ENCODE results near the gene FAM184A.

FAM184A gene

GRCh38 chr6:118992186-118992795 lies 86.2 kb downstream of the FAM184A start:
- Histone ChIP-seq H3K4me1 (ENCODE audit: insufficient read depth, low read length) (no peaks in the 10 kb centered on the region), H3K27ac (ENCODE audit: low read length) (no peak overlapping the region), H2AFZ (ENCODE audit: low read depth, low read length) (no peak overlapping the region), H3K36me3 (ENCODE audit: insufficient read depth, low read length) (no peaks in the 10 kb centered on the region), H3K79me2 (ENCODE audit: insufficient read depth, low read length) (no peaks in the 10 kb centered on the region), H3K4me3 (ENCODE audit: low read depth in 1 of 2, low read length in 2 of 2) (no peak overlapping the region), H3K4me2 (ENCODE audit: insufficient read depth, low read length) (no peak overlapping the region), H3K9me3 (ENCODE audit: insufficient read depth, low read length, severe bottlenecking) (no peaks in the 10 kb centered on the region), H3K27me3 (ENCODE audit: insufficient read depth, low read length, poor library complexity) (no peaks in the 10 kb centered on the region), H4K20me1 (ENCODE audit: insufficient read depth, low read length) (no peaks in the 10 kb centered on the region), H3K9ac (ENCODE audit: low read depth, low read length) (no peak overlapping the region)
- TF ChIP-seq EZH2 (IDR thresholded peaks at IDR 0.05; ENCODE audit: borderline replicate concordance, low read depth, low read length, severe bottlenecking): no peak
- DNase-seq (no peak), ATAC-seq (ENCODE audit: insufficient read depth, low read depth) (no peak)

GRCh38 chr6:118986312-118986711 lies 92.2 kb downstream of the FAM184A start:
- H3K4me2 ChIP-seq (ENCODE audit: insufficient read depth, low read length): no peak overlapping the region
- no peak overlapping the region for H2AFZ ChIP-seq (ENCODE audit: low read depth, low read length)
- ATAC-seq (ENCODE audit: insufficient read depth, low read depth) (no peak), DNase-seq (no peak)
- TF ChIP-seq EZH2 (IDR thresholded peaks at IDR 0.05; ENCODE audit: borderline replicate concordance, low read depth, low read length, severe bottlenecking): no peak
- TF ChIP-seq CTCF (IDR thresholded peaks at IDR 0.05; ENCODE audit: borderline replicate concordance, extremely low read depth, low read length, poor library complexity, severe bottlenecking): no peak
- no peaks in the 10 kb centered on the region for H3K36me3 ChIP-seq (ENCODE audit: insufficient read depth, low read length)
- no peak overlapping the region for H3K27ac ChIP-seq (ENCODE audit: low read length)
- H3K9me3 ChIP-seq (ENCODE audit: insufficient read depth, low read length, severe bottlenecking): no peaks in the 10 kb centered on the region
- no peak overlapping the region for H3K4me3 ChIP-seq (ENCODE audit: low read depth in 1 of 2, low read length in 2 of 2)
- no peaks in the 10 kb centered on the region for H4K20me1 ChIP-seq (ENCODE audit: insufficient read depth, low read length)
- no peaks in the 10 kb centered on the region for H3K79me2 ChIP-seq (ENCODE audit: insufficient read depth, low read length)
- no peaks in the 10 kb centered on the region for H3K4me1 ChIP-seq (ENCODE audit: insufficient read depth, low read length)
- H3K27me3 ChIP-seq (ENCODE audit: insufficient read depth, low read length, poor library complexity): no peaks in the 10 kb centered on the region
- no peak overlapping the region for H3K9ac ChIP-seq (ENCODE audit: low read depth, low read length)

- Histone ChIP-seq H3K9me3 (ENCODE audit: insufficient read depth, low read length, severe bottlenecking) (no peaks in the 10 kb centered on the region), H3K4me1 (ENCODE audit: insufficient read depth, low read length) (no peaks in the 10 kb centered on the region), H3K79me2 (ENCODE audit: insufficient read depth, low read length) (no peaks in the 10 kb centered on the region), H3K36me3 (ENCODE audit: insufficient read depth, low read length) (no peaks in the 10 kb centered on the region), H3K4me2 (ENCODE audit: insufficient read depth, low read length) (no peak overlapping the region), H2AFZ (ENCODE audit: low read depth, low read length) (no peak overlapping the region), H4K20me1 (ENCODE audit: insufficient read depth, low read length) (no peaks in the 10 kb centered on the region), H3K9ac (ENCODE audit: low read depth, low read length) (no peak overlapping the region), H3K27me3 (ENCODE audit: insufficient read depth, low read length, poor library complexity) (no peaks in the 10 kb centered on the region), H3K27ac (ENCODE audit: low read length) (no peak overlapping the region), H3K4me3 (ENCODE audit: low read depth in 1 of 2, low read length in 2 of 2) (no peak overlapping the region)
- ATAC-seq (ENCODE audit: insufficient read depth, low read depth): peak; percentile 40; the same call in 1 of the 3 replicates
- TF ChIP-seq EZH2 (IDR thresholded peaks at IDR 0.05; ENCODE audit: borderline replicate concordance, low read depth, low read length, severe bottlenecking) (no peak), CTCF (IDR thresholded peaks at IDR 0.05; ENCODE audit: borderline replicate concordance, extremely low read depth, low read length, poor library complexity, severe bottlenecking) (no peak)
- DNase-seq: no peak
Measured at GRCh38 chr6:118985123-118985830, 93.2 kb downstream of the FAM184A start.

- no peak overlapping the region for H3K9ac ChIP-seq (ENCODE audit: low read depth, low read length)
- no peak for TF ChIP-seq CTCF (IDR thresholded peaks at IDR 0.05; ENCODE audit: borderline replicate concordance, extremely low read depth, low read length, poor library complexity, severe bottlenecking)
- no peak for TF ChIP-seq EZH2 (IDR thresholded peaks at IDR 0.05; ENCODE audit: borderline replicate concordance, low read depth, low read length, severe bottlenecking)
- H3K4me1 ChIP-seq (ENCODE audit: insufficient read depth, low read length): no peaks in the 10 kb centered on the region
- no peak for ATAC-seq (ENCODE audit: insufficient read depth, low read depth)
- no peak for DNase-seq
- H3K4me2 ChIP-seq (ENCODE audit: insufficient read depth, low read length): no peak overlapping the region
- H3K9me3 ChIP-seq (ENCODE audit: insufficient read depth, low read length, severe bottlenecking): no peaks in the 10 kb centered on the region
- no peak overlapping the region for H3K4me3 ChIP-seq (ENCODE audit: low read depth in 1 of 2, low read length in 2 of 2)
- H4K20me1 ChIP-seq (ENCODE audit: insufficient read depth, low read length): no peaks in the 10 kb centered on the region
- no peak overlapping the region for H2AFZ ChIP-seq (ENCODE audit: low read depth, low read length)
- H3K79me2 ChIP-seq (ENCODE audit: insufficient read depth, low read length): no peaks in the 10 kb centered on the region
- no peak overlapping the region for H3K27ac ChIP-seq (ENCODE audit: low read length)
- H3K27me3 ChIP-seq (ENCODE audit: insufficient read depth, low read length, poor library complexity): no peaks in the 10 kb centered on the region
- H3K36me3 ChIP-seq (ENCODE audit: insufficient read depth, low read length): no peaks in the 10 kb centered on the region
Measured at GRCh38 chr6:118984342-118984741, 94.1 kb downstream of the FAM184A start.
